ENCODE results near the gene PAPPA2.

DNA sequence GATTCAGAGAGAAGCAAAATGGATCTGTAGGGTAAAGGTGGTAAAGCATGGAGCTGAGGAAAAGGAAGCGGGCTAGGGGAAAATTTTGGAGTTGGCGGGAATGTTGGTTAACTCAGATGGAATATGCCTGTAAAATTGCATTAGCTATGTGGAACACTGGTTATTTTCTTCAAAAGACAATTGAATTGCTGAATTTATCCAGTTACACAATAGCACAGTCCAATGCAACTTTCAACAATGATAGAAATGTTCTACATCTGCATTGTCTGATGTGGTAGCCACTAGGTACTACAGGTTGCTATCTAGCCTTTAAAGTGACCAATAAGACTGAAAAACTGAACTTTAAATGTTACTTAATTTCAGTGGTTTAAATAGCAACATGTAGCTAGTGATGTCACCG lies 386.3 kb downstream of the PAPPA2 start:
- TF ChIP-seq, protein P1, sequence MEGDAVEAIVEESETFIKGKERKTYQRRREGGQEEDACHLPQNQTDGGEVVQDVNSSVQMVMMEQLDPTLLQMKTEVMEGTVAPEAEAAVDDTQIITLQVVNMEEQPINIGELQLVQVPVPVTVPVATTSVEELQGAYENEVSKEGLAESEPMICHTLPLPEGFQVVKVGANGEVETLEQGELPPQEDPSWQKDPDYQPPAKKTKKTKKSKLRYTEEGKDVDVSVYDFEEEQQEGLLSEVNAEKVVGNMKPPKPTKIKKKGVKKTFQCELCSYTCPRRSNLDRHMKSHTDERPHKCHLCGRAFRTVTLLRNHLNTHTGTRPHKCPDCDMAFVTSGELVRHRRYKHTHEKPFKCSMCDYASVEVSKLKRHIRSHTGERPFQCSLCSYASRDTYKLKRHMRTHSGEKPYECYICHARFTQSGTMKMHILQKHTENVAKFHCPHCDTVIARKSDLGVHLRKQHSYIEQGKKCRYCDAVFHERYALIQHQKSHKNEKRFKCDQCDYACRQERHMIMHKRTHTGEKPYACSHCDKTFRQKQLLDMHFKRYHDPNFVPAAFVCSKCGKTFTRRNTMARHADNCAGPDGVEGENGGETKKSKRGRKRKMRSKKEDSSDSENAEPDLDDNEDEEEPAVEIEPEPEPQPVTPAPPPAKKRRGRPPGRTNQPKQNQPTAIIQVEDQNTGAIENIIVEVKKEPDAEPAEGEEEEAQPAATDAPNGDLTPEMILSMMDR (conservative IDR thresholded peaks at IDR 0.05; ENCODE audit: low read depth, low read length) = no peak
- TF ChIP-seq EZH2 (IDR thresholded peaks at IDR 0.05; ENCODE audit: borderline replicate concordance, low read depth, low read length, poor library complexity, severe bottlenecking) = no peak
